GM23248 (cell line): ENCODE measurements around the gene CELSR2. TPM values are rescaled to one million over a fixed set of nuclear protein-coding genes. Genes with fewer than 3 reads are reported as not detected.

Experiments
- DNase-seq: peaks from one replicate; pipeline ENCODE4 v3.0.0-alpha.2; 2015
- H2AFZ ChIP-seq: fragments of 200-600 bp; sonication (generic); 2 replicates; pipeline ENCODE4 v1.6.1; 2016; ENCODE audit warnings: antibody characterized with exemption
- H3F3A ChIP-seq: fragments of 200-600 bp; sonication (generic); 2 replicates; pipeline ENCODE4 v1.6.1; 2016; ENCODE audit warnings: mild to moderate bottlenecking, antibody characterized with exemption, mixed run types; ENCODE audit not compliant: insufficient read depth
- H3K27ac ChIP-seq: fragments of 200-600 bp; sonication (generic); 2 replicates; pipeline ENCODE4 v1.5.1; 2016; ENCODE audit warnings: mild to moderate bottlenecking
- H3K27me3 ChIP-seq: fragments of 200-600 bp; sonication (generic); replicated peaks from 2 replicates; pipeline ENCODE4 v1.6.1; 2016; ENCODE audit warnings: mild to moderate bottlenecking; ENCODE audit not compliant: insufficient read depth
- H3K36me3 ChIP-seq: fragments of 200-600 bp; sonication (generic); 2 replicates; pipeline ENCODE4 v1.6.1; 2016; ENCODE audit warnings: low read depth, mild to moderate bottlenecking
- H3K4me1 ChIP-seq: fragments of 200-600 bp; sonication (generic); 2 replicates; pipeline ENCODE4 v1.6.1; 2016; ENCODE audit warnings: mild to moderate bottlenecking; ENCODE audit not compliant: insufficient read depth
- H3K4me2 ChIP-seq: fragments of 200-600 bp; sonication (generic); one replicate; pipeline ENCODE4 v1.6.1; 2016; ENCODE audit warnings: mild to moderate bottlenecking; ENCODE audit not compliant: unreplicated experiment
- H3K4me3 ChIP-seq: fragments of 200-600 bp; sonication (generic); 2 replicates; pipeline ENCODE4 v1.5.1; 2016; ENCODE audit warnings: mild to moderate bottlenecking
- H3K79me2 ChIP-seq: fragments of 200-600 bp; sonication (generic); 2 replicates; pipeline ENCODE4 v1.6.1; 2016; ENCODE audit warnings: mild to moderate bottlenecking; ENCODE audit not compliant: insufficient read depth
- H3K9ac ChIP-seq: fragments of 200-600 bp; sonication (generic); 2 replicates; pipeline ENCODE4 v1.6.1; 2016; ENCODE audit warnings: mild to moderate bottlenecking
- H3K9me2 ChIP-seq: fragments of 200-600 bp; sonication (generic); 2 replicates; pipeline ENCODE4 v1.6.1; 2016; ENCODE audit warnings: mixed run types, mild to moderate bottlenecking, moderate library complexity; ENCODE audit not compliant: insufficient read depth
- H3K9me3 ChIP-seq: fragments of 200-600 bp; sonication (generic); one replicate; pipeline ENCODE4 v1.6.1; 2017; ENCODE audit warnings: low read depth
- H4K20me1 ChIP-seq: fragments of 200-600 bp; sonication (generic); 2 replicates; pipeline ENCODE4 v1.6.0; 2016; ENCODE audit not compliant: insufficient read depth
- EZH2 ChIP-seq: fragments of 200-600 bp; sonication (generic); IDR thresholded peaks from 2 replicates; pipeline ENCODE4 v1.6.1; 2018; ENCODE audit warnings: antibody characterized with exemption, mild to moderate bottlenecking; ENCODE audit not compliant: insufficient read depth, poor library complexity, severe bottlenecking
- EZH2phosphoT487 ChIP-seq: fragments of 200-600 bp; sonication (generic); IDR thresholded peaks from 2 replicates; pipeline ENCODE4 v1.6.1; 2018; ENCODE audit warnings: antibody characterized with exemption, moderate library complexity, mild to moderate bottlenecking, low read depth; ENCODE audit not compliant: insufficient read depth
- WGBS, 2 experiments: methylation state at CpG; one replicate each; pipeline ENCODE4 v1.1.6; 2015 to 2017; ENCODE audit warnings: low lambda C conversion rate in 2 of 2, low coverage in 1 of 2; ENCODE audit errors: missing lambda C conversion rate in 2 of 2; 5-methylcytosine and 5-hydroxymethylcytosine counted together
- in situ Hi-C: fragments of 300-500 bp; cut with MboI; formaldehyde crosslinking; loops from 2 replicates; pipeline ENCODE4 v1.15.0; 2020
- polyA plus RNA-seq: library from polyadenylated mRNA; unstranded; fragments of >200 nt; fragmentation: Nextera tagmentation; extraction: Ambion mirVana; gene quantifications from 2 replicates; pipeline ENCODE4 v1.2.1, GENCODE V29; 2016
- total RNA-seq: library from RNA; depleted of rRNA; stranded (reverse); fragments of >200 nt; shearing (Covaris generic); gene quantifications from 2 replicates; pipeline ENCODE4 v1.2.3, GENCODE V29; 2014

CELSR2 gene
- total and polyA plus RNA-seq, 2 experiments from 2014 or later, result 0.11 to 0.32 TPM

DNA sequence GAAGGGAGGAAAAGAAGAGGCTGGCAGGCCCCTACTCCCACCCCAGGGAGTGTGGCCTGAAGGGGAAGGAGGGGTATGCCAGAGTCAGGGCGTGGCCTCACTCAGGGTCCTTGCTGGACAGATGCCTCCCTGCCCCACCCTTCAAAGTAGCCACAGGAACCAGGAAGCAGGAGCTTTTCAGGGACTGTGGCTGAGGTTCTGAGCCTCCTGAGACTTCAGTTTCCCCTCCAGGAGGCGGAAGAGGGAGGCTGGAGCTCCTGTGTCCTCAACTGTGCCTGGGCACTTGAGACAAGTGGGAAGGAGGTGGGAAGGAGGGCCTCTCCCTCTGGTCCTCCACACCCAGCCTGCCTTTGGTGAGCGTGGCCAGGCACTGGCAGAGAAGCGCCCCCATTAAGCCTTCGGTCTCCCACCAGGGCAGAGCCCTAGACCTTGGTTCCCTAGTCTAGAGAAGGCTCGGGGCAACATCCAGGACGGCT, 5.3 kb downstream of the CELSR2 start:
- Histone ChIP-seq H3K4me2 (no peak overlapping the region), H2AFZ (no peak overlapping the region)

DNA sequence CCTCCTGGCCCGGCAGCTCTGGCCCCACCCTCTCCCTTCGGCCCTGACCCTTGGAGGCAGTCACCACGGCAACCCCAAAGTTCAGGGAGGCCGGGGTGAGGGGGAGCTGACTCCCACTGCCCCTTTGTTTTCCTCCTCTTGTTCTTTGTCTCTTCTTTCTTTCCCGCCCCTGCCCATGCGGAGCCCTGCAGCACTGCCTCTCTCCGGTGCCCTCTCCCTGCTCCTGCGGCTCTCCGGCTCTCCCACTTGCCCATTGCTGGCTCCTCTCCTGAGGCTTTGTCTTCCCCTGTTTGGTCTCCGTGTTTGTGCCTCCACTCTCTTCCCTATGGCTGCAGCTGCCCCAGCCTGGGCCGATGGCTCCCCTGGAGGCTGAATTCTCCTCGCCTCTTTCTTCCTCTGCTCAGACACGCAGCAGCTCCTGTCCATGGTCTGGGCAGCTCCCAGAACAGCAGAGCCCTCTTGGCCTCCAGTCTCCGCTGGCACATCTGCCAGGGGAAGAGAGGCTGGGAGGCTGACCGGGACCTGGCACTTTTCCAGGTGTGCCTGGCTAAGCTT, 5.8 kb downstream of the CELSR2 start:
- Histone ChIP-seq H3K9me2 (no peaks in the 10 kb centered on the region), H3K9me3 (no peaks in the 10 kb centered on the region), H4K20me1 (no peaks in the 10 kb centered on the region), H3K36me3 (no peaks in the 10 kb centered on the region), H3K27ac (no peak overlapping the region), H3K4me1 (no peaks in the 10 kb centered on the region; the same call in 1 of the 2 replicates), H3K4me2 (no peak overlapping the region), H3F3A (no peaks in the 10 kb centered on the region), H3K4me3 (no peak overlapping the region), H3K27me3 (no peaks in the 10 kb centered on the region), H2AFZ (no peak overlapping the region), H3K79me2 (no peaks in the 10 kb centered on the region), H3K9ac (no peak overlapping the region)
- no peak for TF ChIP-seq EZH2
- no peak for TF ChIP-seq EZH2phosphoT487
- in situ Hi-C loops, result no loop called here
- WGBS, 2 experiments, result 45 to 47% methylated on average over 15 of the region's 15 CpGs
- no peak for DNase-seq

More for the DNA sequence above, 5.3 kb downstream of the CELSR2 start:
- Histone ChIP-seq H4K20me1 (no peaks in the 10 kb centered on the region), H3K4me1 (no peaks in the 10 kb centered on the region; the same call in 1 of the 2 replicates), H3K27ac (no peak overlapping the region), H3K27me3 (no peaks in the 10 kb centered on the region), H3K9me3 (no peaks in the 10 kb centered on the region), H3F3A (no peaks in the 10 kb centered on the region), H3K4me3 (no peak overlapping the region), H3K79me2 (no peaks in the 10 kb centered on the region), H3K36me3 (no peaks in the 10 kb centered on the region), H3K9ac (no peak overlapping the region), H3K9me2 (no peaks in the 10 kb centered on the region)
- in situ Hi-C loops, result no loop called here
- TF ChIP-seq EZH2phosphoT487 (no peak), EZH2 (no peak)
- WGBS, 2 experiments, result 63 to 70% methylated on average over 7 of the region's 7 CpGs
- DNase-seq, result no peak

DNA sequence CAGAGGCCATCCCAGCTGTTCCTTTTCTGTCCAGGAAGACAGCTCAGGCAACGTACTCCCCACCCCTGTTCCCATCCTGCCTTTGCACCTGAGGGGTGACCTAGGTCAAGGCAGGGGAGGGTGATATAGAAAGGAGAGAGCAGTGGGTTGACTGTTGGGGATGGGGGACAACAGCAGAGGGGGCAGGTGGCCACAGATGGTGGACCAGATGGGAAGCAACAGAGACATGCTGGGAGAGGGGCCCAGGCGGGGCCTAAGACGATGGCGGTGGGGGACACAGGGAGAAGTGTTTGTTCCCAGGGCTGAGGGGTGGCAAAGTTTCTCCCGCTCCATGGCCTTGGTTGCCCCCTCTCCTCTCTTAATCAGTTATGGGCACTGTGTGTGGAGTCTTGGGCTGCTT, 6.3 kb downstream of the CELSR2 start:
- WGBS, 2 experiments, result 95 to 96% methylated on average over 5 of the region's 5 CpGs
- no peak for DNase-seq
- Histone ChIP-seq H3K9me2 (no peaks in the 10 kb centered on the region), H3K27ac (no peak overlapping the region), H4K20me1 (no peaks in the 10 kb centered on the region), H2AFZ (no peak overlapping the region), H3K4me3 (no peak overlapping the region), H3F3A (no peaks in the 10 kb centered on the region), H3K9me3 (no peaks in the 10 kb centered on the region), H3K9ac (no peak overlapping the region), H3K4me2 (no peak overlapping the region), H3K36me3 (no peaks in the 10 kb centered on the region), H3K79me2 (no peaks in the 10 kb centered on the region), H3K4me1 (no peaks in the 10 kb centered on the region; the same call in 1 of the 2 replicates), H3K27me3 (no peaks in the 10 kb centered on the region)
- in situ Hi-C loops, result no loop called here
- TF ChIP-seq EZH2phosphoT487 (no peak), EZH2 (no peak)

DNA sequence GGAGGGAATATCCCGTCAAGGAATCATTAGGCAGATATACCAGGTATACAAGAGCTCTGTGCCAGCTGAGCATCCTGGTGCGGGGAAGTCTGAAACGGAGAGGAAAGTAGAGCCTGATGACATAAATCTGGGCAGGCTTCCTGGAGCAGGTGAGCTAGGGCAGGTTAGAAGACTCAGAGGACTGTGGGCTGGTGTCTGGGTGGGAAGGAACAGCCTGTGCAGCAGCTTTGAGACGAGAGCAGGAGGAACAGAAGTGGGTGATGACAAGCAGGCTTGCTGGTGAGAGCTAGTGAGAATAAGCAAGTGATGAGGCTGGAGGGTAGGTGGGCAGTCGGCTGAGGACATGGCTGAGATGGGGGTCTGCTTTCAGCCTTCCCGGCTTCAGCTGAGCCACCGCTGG, 6.7 kb downstream of the CELSR2 start:
- Histone ChIP-seq H3K36me3 (no peaks in the 10 kb centered on the region), H2AFZ (no peak overlapping the region), H3K27me3 (no peaks in the 10 kb centered on the region), H3K4me3 (no peak overlapping the region), H3K79me2 (no peaks in the 10 kb centered on the region), H3K4me2 (no peak overlapping the region), H3K9me3 (no peaks in the 10 kb centered on the region), H3K27ac (no peak overlapping the region), H4K20me1 (no peaks in the 10 kb centered on the region), H3K9me2 (no peaks in the 10 kb centered on the region), H3K9ac (no peak overlapping the region), H3K4me1 (no peaks in the 10 kb centered on the region; the same call in 1 of the 2 replicates), H3F3A (no peaks in the 10 kb centered on the region)
- WGBS, 2 experiments, result 70 to 77% methylated on average over 7 of the region's 7 CpGs
- in situ Hi-C loops, result no loop called here
- DNase-seq, result no peak
- no peak for TF ChIP-seq EZH2
- no peak for TF ChIP-seq EZH2phosphoT487
